IMR-90 (cell line): ENCODE results near the gene MRPL34. TPM values are rescaled to one million over a fixed set of nuclear protein-coding genes. Genes with fewer than 3 reads are reported as not detected.

ENCODE experiments used
- ATAC-seq: fragments of 200-7000 bp; cut with Tn5 transposase; 2 replicates; pipeline ENCODE4 v1.9.1; 2020; ENCODE audit warnings: low read depth, mild to moderate bottlenecking, moderate library complexity
- BruUV-seq: library from RNA; stranded (reverse); fragments of 400-500 nt; replicated peaks from 2 replicates; lab custom pipeline; 2021; lab: Mats Ljungman, UMichigan
- CTCF ChIA-PET: fragments of 300-600 bp; formaldehyde crosslinking; extraction: SDS; loops from one replicate; lab custom pipeline; 2021; ENCODE audit warnings: antibody characterized with exemption; lab: Yijun Ruan, JAX
- POLR2A ChIA-PET: fragments of 300-600 bp; sonication (Branson Sonifier 250); formaldehyde crosslinking; loops from one replicate; lab custom pipeline; 2022; ENCODE audit warnings: antibody characterized with exemption; ENCODE audit not compliant: unreplicated experiment; lab: Charles Lee
- DNase-seq: peaks from one replicate; pipeline ENCODE4 v3.0.0; 2013
- H2AFZ ChIP-seq: replicated peaks from 2 replicates; pipeline ENCODE3; 2013; ENCODE audit warnings: low read length, mild to moderate bottlenecking; ENCODE audit not compliant: poor library complexity
- H2AK5ac ChIP-seq: 2 replicates; pipeline ENCODE4 v1.6.1; 2013; ENCODE audit warnings: low read depth, low read length, inconsistent platforms
- H2AK9ac ChIP-seq: replicated peaks from 2 replicates; pipeline ENCODE3; 2013; ENCODE audit warnings: mild to moderate bottlenecking, low read depth, low read length, moderate library complexity; ENCODE audit not compliant: poor library complexity
- H2BK120ac ChIP-seq: 2 replicates; pipeline ENCODE4 v1.6.1; 2013; ENCODE audit warnings: low read depth, low read length, inconsistent platforms
- H2BK15ac ChIP-seq: 3 replicates; pipeline ENCODE4 v1.6.1; 2013; ENCODE audit warnings: low read depth, low read length, inconsistent platforms
- H2BK20ac ChIP-seq: 2 replicates; pipeline ENCODE4 v1.6.1; 2013; ENCODE audit warnings: low read depth, mild to moderate bottlenecking, inconsistent platforms, low read length, moderate library complexity
- H2BK5ac ChIP-seq: 2 replicates; pipeline ENCODE4 v1.6.1; 2013; ENCODE audit warnings: mild to moderate bottlenecking, low read depth, low read length, inconsistent platforms; ENCODE audit not compliant: poor library complexity, severe bottlenecking
- H3K14ac ChIP-seq: replicated peaks from 2 replicates; pipeline ENCODE4 v1.6.1; 2013; ENCODE audit warnings: low read depth, low read length, inconsistent platforms
- H3K18ac ChIP-seq: 2 replicates; pipeline ENCODE4 v1.6.1; 2013; ENCODE audit warnings: low read depth, low read length, control low read depth
- H3K23ac ChIP-seq: 2 replicates; pipeline ENCODE4 v1.6.1; 2013; ENCODE audit warnings: low read depth, low read length, inconsistent platforms
- H3K27ac ChIP-seq: 2 replicates; pipeline ENCODE4 v1.5.1; 2013; ENCODE audit warnings: mild to moderate bottlenecking, control low read depth, low read length; ENCODE audit not compliant: insufficient read depth
- H3K27me3 ChIP-seq: 2 replicates; pipeline ENCODE4 v1.6.1; 2013; ENCODE audit warnings: low read length; ENCODE audit not compliant: control insufficient read depth, insufficient read depth
- H3K36me3 ChIP-seq: 2 replicates; pipeline ENCODE4 v1.6.1; 2013; ENCODE audit warnings: low read length, mixed read lengths; ENCODE audit not compliant: control insufficient read depth, insufficient read depth
- H3K4ac ChIP-seq: 2 replicates; pipeline ENCODE4 v1.6.1; 2013; ENCODE audit warnings: low read depth, low read length, inconsistent platforms
- H3K4me1 ChIP-seq: 2 replicates; pipeline ENCODE4 v1.6.1; 2013; ENCODE audit warnings: low read length, mixed read lengths; ENCODE audit not compliant: control insufficient read depth, insufficient read depth
- H3K4me2 ChIP-seq: 2 replicates; pipeline ENCODE4 v1.6.1; 2013; ENCODE audit warnings: low read depth, mild to moderate bottlenecking, control low read depth, low read length, moderate library complexity
- H3K4me3 ChIP-seq: 2 replicates; pipeline ENCODE4 v1.5.1; 2013; ENCODE audit warnings: low read depth, mild to moderate bottlenecking, control low read depth, low read length, moderate library complexity; ENCODE audit not compliant: insufficient read depth
- H3K56ac ChIP-seq: 2 replicates; pipeline ENCODE4 v1.6.1; 2013; ENCODE audit warnings: low read length, inconsistent platforms; ENCODE audit not compliant: insufficient read depth; ENCODE audit errors: extremely low read depth
- H3K79me1 ChIP-seq, 2 experiments: 2 replicates each; pipeline ENCODE4 v1.6.1; 2013; ENCODE audit warnings: low read length in 2 of 2, inconsistent platforms in 1 of 2, low read depth in 1 of 2
- H3K9ac ChIP-seq: 2 replicates; pipeline ENCODE4 v1.6.1; 2013; ENCODE audit warnings: low read depth, low read length, control low read depth
- H3K9me1 ChIP-seq: 2 replicates; pipeline ENCODE4 v1.6.1; 2013; ENCODE audit warnings: low read length, inconsistent platforms; ENCODE audit not compliant: insufficient read depth
- H3K9me3 ChIP-seq: 2 replicates; pipeline ENCODE4 v1.6.1; 2013; ENCODE audit warnings: low read length; ENCODE audit not compliant: control insufficient read depth, insufficient read depth
- H4K20me1 ChIP-seq: 2 replicates; pipeline ENCODE4 v1.6.1; 2013; ENCODE audit warnings: low read length, inconsistent platforms; ENCODE audit not compliant: insufficient read depth
- H4K5ac ChIP-seq: 2 replicates; pipeline ENCODE4 v1.6.1; 2013; ENCODE audit warnings: mild to moderate bottlenecking, low read depth, low read length, control low read depth
- H4K8ac ChIP-seq, 2 experiments: 2 replicates each; pipeline ENCODE4 v1.6.1; 2013; ENCODE audit warnings: low read depth in 2 of 2, low read length in 2 of 2, control low read depth in 1 of 2, inconsistent platforms in 1 of 2
- H4K91ac ChIP-seq: 2 replicates; pipeline ENCODE4 v1.6.1; 2013; ENCODE audit warnings: low read depth, low read length, inconsistent platforms; ENCODE audit not compliant: insufficient read depth
- BHLHE40 ChIP-seq: fragments of 150-350 bp; IDR thresholded peaks from 2 replicates; pipeline ENCODE4 v1.6.1; 2016; ENCODE audit warnings: mild to moderate bottlenecking, low read depth, low read length
- CTCF ChIP-seq: conservative IDR thresholded peaks from 2 replicates; pipeline ENCODE4 v1.5.1; 2012; ENCODE audit warnings: mild to moderate bottlenecking, low read depth, low read length, improper control_type of control experiment
- FOS ChIP-seq: fragments of 150-350 bp; IDR thresholded peaks from 2 replicates; pipeline ENCODE4 v1.6.1; 2016; ENCODE audit warnings: low read depth, low read length
- MAZ ChIP-seq: IDR thresholded peaks from 2 replicates; pipeline ENCODE4 v1.6.1; 2012; ENCODE audit warnings: low read depth, mild to moderate bottlenecking, low read length, improper control_type of control experiment, moderate library complexity, borderline replicate concordance
- POLR2A ChIP-seq: IDR thresholded peaks from 2 replicates; pipeline ENCODE4 v1.6.1; 2012; ENCODE audit warnings: mild to moderate bottlenecking, low read depth, low read length
- RAD21 ChIP-seq: IDR thresholded peaks from 2 replicates; pipeline ENCODE4 v1.6.1; 2012; ENCODE audit warnings: low read length, improper control_type of control experiment
- SMC3 ChIP-seq: fragments of 150-350 bp; IDR thresholded peaks from 2 replicates; pipeline ENCODE4 v1.6.1; 2016; ENCODE audit warnings: low read depth, mild to moderate bottlenecking, antibody characterized with exemption, low read length, moderate library complexity
- WGBS, 2 experiments: methylation state at CpG; one replicate each; pipeline versions ENCODE4 v1.1.5 to v1.1.7; 2013; ENCODE audit warnings: missing lambda C conversion rate in 2 of 2; ENCODE audit not compliant: insufficient read length in 1 of 2; ENCODE audit errors: extremely low coverage in 2 of 2; 5-methylcytosine and 5-hydroxymethylcytosine counted together
- dilution Hi-C: fragments of 300-500 bp; cut with HindIII; formaldehyde crosslinking; loops from one replicate; pipeline ENCODE4 v1.14.3; 2018; ENCODE audit warnings: low sequenced_read_pairs; ENCODE audit not compliant: unreplicated experiment
- in situ Hi-C: fragments of 300-500 bp; cut with MboI; formaldehyde crosslinking; loops from 3 replicates; pipeline ENCODE4 v1.14.3; 2019; ENCODE audit warnings: low sequenced_read_pairs, inconsistent platforms, mixed read lengths
- intact Hi-C: fragments of 100-400 bp; cut with micrococcal nuclease; formaldehyde crosslinking; loops from 2 replicates; pipeline ENCODE4 v1.10.0; 2022
- polyA plus RNA-seq, 3 experiments: library from polyadenylated mRNA; depleted of rRNA; stranded (reverse); fragments of >200 nt; gene quantifications; 2 replicates each; pipeline ENCODE4 v1.2.3, GENCODE V29; 2012; ENCODE audit warnings: low replicate concordance in 1 of 3
- total RNA-seq: library from RNA; depleted of rRNA; stranded (reverse); fragments of >200 nt; gene quantifications from 2 replicates; pipeline ENCODE4 v1.2.3, GENCODE V29; 2012

Gene MRPL34
- total and polyA plus RNA-seq, 2 of the 4 experiments (the other 2 are of a cell fraction): 7.3 to 37.0 TPM

- DNase-seq: peak; percentile 42
- Histone ChIP-seq H3K4me1 (0 out of 2 replicates have a peak, but pooled peaks cover 2% of the 10 kb centered on the region), H3K27me3 (peaks cover 2% of the 10 kb centered on the region; the same call in 1 of the 2 replicates), H3K9me3 (no peaks in the 10 kb centered on the region), H3K4ac (no peak overlapping the region), H3K27ac (no peak overlapping the region), H3K23ac (no peak overlapping the region), H2AK5ac (no peak overlapping the region), H2AK9ac (no peak overlapping the region), H2BK20ac (no peak overlapping the region), H4K20me1 (no peaks in the 10 kb centered on the region), H3K4me3 (no peak overlapping the region), H4K91ac (no peak overlapping the region), H2BK120ac (no peak overlapping the region), H3K56ac (no peak overlapping the region), H2AFZ (peak overlapping the region; percentile 83), H4K8ac (no peak overlapping the region), H2BK15ac (no peak overlapping the region), H3K14ac (no peak overlapping the region), H3K79me1 (no peaks in the 10 kb centered on the region), H3K18ac (no peak overlapping the region), H2BK5ac (no peak overlapping the region), H3K9ac (no peak overlapping the region), H3K36me3 (peaks cover 5% of the 10 kb centered on the region; the same call in 1 of the 2 replicates), H4K5ac (no peak overlapping the region), H3K4me2 (no peak overlapping the region), H3K9me1 (no peaks in the 10 kb centered on the region)
- 48% methylated on average over 7 of the region's 24 CpGs; no CpG with 5 or more reads in 1 of the 2 experiments for WGBS, 2 experiments
- in situ Hi-C loops: loop anchor here (5.0 kb wide), 1 partner anchor 41 kb away; no protein-coding TSS in a partner anchor
- intact Hi-C loops: loop anchor here (1.0 to 2.0 kb wide), 3 partner anchors 40 to 509 kb away; no protein-coding TSS in a partner anchor
- CTCF ChIA-PET: no interaction called here
- dilution Hi-C loops: no loop called here
- peak; percentile 98 for ATAC-seq
- peak; percentile 80 for TF ChIP-seq RAD21
- peak; percentile 80 for TF ChIP-seq SMC3
- TF ChIP-seq CTCF: peak; percentile 90
- peak; percentile 76; the same call in 1 of the 2 replicates for TF ChIP-seq MAZ
- no peak for TF ChIP-seq BHLHE40
- no peak for TF ChIP-seq POLR2A
- no peak for TF ChIP-seq FOS
- BruUV-seq: no TSS peak
- POLR2A ChIA-PET: no interaction called here
These were observed 40.5 kb downstream of the MRPL34 start for GRCh38 chr19:17346109-17346671.
